Ishikawa (cell line): ENCODE results near the gene AK1.

Experiments
- CEBPB ChIP-seq: IDR thresholded peaks from 2 replicates; pipeline ENCODE4 v1.6.1; 2012
- CREB1 ChIP-seq: IDR thresholded peaks from 2 replicates; pipeline ENCODE4 v1.6.1; 2012; ENCODE audit warnings: low read depth
- EGR1 ChIP-seq: IDR thresholded peaks from 2 replicates; pipeline ENCODE4 v1.6.1; 2012
- EP300 ChIP-seq: IDR thresholded peaks from 2 replicates; pipeline ENCODE4 v1.6.1; 2012; ENCODE audit warnings: borderline replicate concordance
- FOXM1 ChIP-seq: IDR thresholded peaks from 2 replicates; pipeline ENCODE4 v1.6.1; 2012; ENCODE audit warnings: low read depth, borderline replicate concordance
- MAX ChIP-seq: IDR thresholded peaks from 2 replicates; pipeline ENCODE4 v1.6.1; 2012
- NFIC ChIP-seq: IDR thresholded peaks from 2 replicates; pipeline ENCODE4 v1.6.1; 2012
- RAD21 ChIP-seq: IDR thresholded peaks from 2 replicates; pipeline ENCODE4 v1.6.1; 2012; ENCODE audit warnings: low read depth
- REST ChIP-seq: IDR thresholded peaks from 2 replicates; pipeline ENCODE4 v1.6.1; 2012; ENCODE audit warnings: low read depth, mild to moderate bottlenecking
- TAF1 ChIP-seq: IDR thresholded peaks from 2 replicates; pipeline ENCODE4 v1.6.1; 2012; ENCODE audit warnings: low read depth, mild to moderate bottlenecking
- TCF12 ChIP-seq: IDR thresholded peaks from 2 replicates; pipeline ENCODE4 v1.6.1; 2012; ENCODE audit warnings: low read depth
- TEAD4 ChIP-seq: IDR thresholded peaks from 2 replicates; pipeline ENCODE4 v1.6.1; 2012
- USF1 ChIP-seq: IDR thresholded peaks from 2 replicates; pipeline ENCODE4 v1.6.1; 2012
- YY1 ChIP-seq: IDR thresholded peaks from 2 replicates; pipeline ENCODE4 v1.6.1; 2012; ENCODE audit warnings: low read depth
- ZBTB7A ChIP-seq: IDR thresholded peaks from 2 replicates; pipeline ENCODE4 v1.6.1; 2012; ENCODE audit warnings: low read depth

Gene AK1

GRCh38 chr9:127850286-127850830, 27.1 kb downstream of the AK1 start:
- TF ChIP-seq TCF12: no peak
- no peak for TF ChIP-seq YY1
- no peak for TF ChIP-seq CREB1
- TF ChIP-seq TEAD4: no peak
- no peak for TF ChIP-seq RAD21
- no peak for TF ChIP-seq USF1
- TF ChIP-seq EP300: no peak
- no peak for TF ChIP-seq FOXM1
- no peak for TF ChIP-seq CEBPB
- no peak for TF ChIP-seq ZBTB7A
- no peak for TF ChIP-seq MAX
- TF ChIP-seq REST: no peak
- no peak for TF ChIP-seq TAF1
- no peak for TF ChIP-seq EGR1
- no peak for TF ChIP-seq NFIC

- no peak for TF ChIP-seq TAF1
- no peak for TF ChIP-seq FOXM1
- no peak for TF ChIP-seq USF1
- no peak for TF ChIP-seq ZBTB7A
- no peak for TF ChIP-seq NFIC
Observed at GRCh38 chr9:127848756-127849504, 28.5 kb downstream of the AK1 start.

- TF ChIP-seq TEAD4 (no peak), REST (no peak), USF1 (no peak)
Observed at GRCh38 chr9:127847833-127848755, 29.4 kb downstream of the AK1 start.

- no peak for TF ChIP-seq ZBTB7A
- no peak for TF ChIP-seq TCF12
- TF ChIP-seq TEAD4: no peak
- TF ChIP-seq REST: no peak
- TF ChIP-seq NFIC: no peak
- TF ChIP-seq EGR1: no peak
- no peak for TF ChIP-seq CEBPB
- no peak for TF ChIP-seq RAD21
- TF ChIP-seq CREB1: no peak
- TF ChIP-seq EP300: no peak
- no peak for TF ChIP-seq MAX
- TF ChIP-seq FOXM1: no peak
Observed at GRCh38 chr9:127847178-127847510, 30.3 kb downstream of the AK1 start.
